ENCODE measurements around the gene FGGY.

FGGY gene

DNA sequence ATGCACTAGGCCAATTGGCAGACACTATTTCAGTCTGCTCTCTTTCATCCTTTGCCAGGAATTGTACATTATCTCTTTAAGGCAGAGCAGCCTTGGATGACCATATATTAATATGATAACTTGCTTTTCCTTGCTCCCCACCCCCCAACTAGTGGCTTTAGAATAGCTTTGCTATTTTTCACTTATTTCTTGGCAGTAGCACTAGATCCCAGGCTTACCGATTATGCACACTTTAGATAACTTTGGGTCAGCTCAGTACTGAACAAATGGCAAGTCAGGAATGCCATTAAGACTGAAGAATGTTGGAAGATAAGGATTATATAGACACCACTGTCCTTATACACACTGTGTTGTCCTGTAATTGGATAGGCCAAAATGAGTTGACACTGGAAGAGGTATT, 146.4 kb downstream of the FGGY start:
- no peaks in the 10 kb centered on the region for H3K36me3 ChIP-seq (ENCODE audit: insufficient read depth, low read length)
- H3K79me2 ChIP-seq (ENCODE audit: insufficient read depth, low read length), result no peaks in the 10 kb centered on the region
- TF ChIP-seq, protein P1, sequence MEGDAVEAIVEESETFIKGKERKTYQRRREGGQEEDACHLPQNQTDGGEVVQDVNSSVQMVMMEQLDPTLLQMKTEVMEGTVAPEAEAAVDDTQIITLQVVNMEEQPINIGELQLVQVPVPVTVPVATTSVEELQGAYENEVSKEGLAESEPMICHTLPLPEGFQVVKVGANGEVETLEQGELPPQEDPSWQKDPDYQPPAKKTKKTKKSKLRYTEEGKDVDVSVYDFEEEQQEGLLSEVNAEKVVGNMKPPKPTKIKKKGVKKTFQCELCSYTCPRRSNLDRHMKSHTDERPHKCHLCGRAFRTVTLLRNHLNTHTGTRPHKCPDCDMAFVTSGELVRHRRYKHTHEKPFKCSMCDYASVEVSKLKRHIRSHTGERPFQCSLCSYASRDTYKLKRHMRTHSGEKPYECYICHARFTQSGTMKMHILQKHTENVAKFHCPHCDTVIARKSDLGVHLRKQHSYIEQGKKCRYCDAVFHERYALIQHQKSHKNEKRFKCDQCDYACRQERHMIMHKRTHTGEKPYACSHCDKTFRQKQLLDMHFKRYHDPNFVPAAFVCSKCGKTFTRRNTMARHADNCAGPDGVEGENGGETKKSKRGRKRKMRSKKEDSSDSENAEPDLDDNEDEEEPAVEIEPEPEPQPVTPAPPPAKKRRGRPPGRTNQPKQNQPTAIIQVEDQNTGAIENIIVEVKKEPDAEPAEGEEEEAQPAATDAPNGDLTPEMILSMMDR (IDR thresholded peaks at IDR 0.05; ENCODE audit: borderline replicate concordance, extremely low read depth, low read length, poor library complexity, severe bottlenecking), result no peak
- no peak for TF ChIP-seq EZH2 (IDR thresholded peaks at IDR 0.05; ENCODE audit: borderline replicate concordance, low read depth, low read length, severe bottlenecking)
- H2AFZ ChIP-seq (ENCODE audit: low read depth, low read length), result no peak overlapping the region
- H3K4me1 ChIP-seq (ENCODE audit: insufficient read depth, low read length), result no peaks in the 10 kb centered on the region
- no peak overlapping the region for H3K27ac ChIP-seq (ENCODE audit: low read length)
- DNase-seq (no peak), ATAC-seq (ENCODE audit: insufficient read depth, low read depth) (no peak)
- H3K4me2 ChIP-seq (ENCODE audit: insufficient read depth, low read length), result no peak overlapping the region
- H3K9ac ChIP-seq (ENCODE audit: low read depth, low read length), result no peak overlapping the region
- H3K27me3 ChIP-seq (ENCODE audit: insufficient read depth, low read length, poor library complexity), result no peaks in the 10 kb centered on the region
- H4K20me1 ChIP-seq (ENCODE audit: insufficient read depth, low read length), result no peaks in the 10 kb centered on the region
- no peaks in the 10 kb centered on the region for H3K9me3 ChIP-seq (ENCODE audit: insufficient read depth, low read length, severe bottlenecking)
- no peak overlapping the region for H3K4me3 ChIP-seq (ENCODE audit: low read depth in 1 of 2, low read length in 2 of 2)

DNA sequence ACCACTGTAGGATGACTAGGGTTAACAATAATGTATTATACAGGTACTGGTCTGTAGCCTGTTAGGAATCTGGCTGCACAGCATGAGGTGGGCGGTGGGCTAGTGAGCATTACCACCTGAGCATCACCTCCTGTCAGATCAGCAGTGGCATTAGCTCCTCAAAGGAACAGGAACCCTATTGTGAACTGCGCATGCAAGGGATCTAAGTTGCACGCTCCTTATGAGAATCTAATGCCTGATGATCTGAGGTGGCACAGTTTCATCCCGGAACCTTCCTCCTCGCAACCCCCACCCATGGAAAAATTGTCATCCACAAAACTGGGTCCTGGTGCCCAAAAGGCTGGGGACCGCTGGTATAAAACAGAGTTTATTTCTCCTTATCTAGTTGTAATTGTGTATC, 147.6 kb downstream of the FGGY start:
- Histone ChIP-seq H4K20me1 (ENCODE audit: insufficient read depth, low read length) (no peaks in the 10 kb centered on the region), H2AFZ (ENCODE audit: low read depth, low read length) (no peak overlapping the region), H3K36me3 (ENCODE audit: insufficient read depth, low read length) (no peaks in the 10 kb centered on the region), H3K27ac (ENCODE audit: low read length) (no peak overlapping the region), H3K79me2 (ENCODE audit: insufficient read depth, low read length) (no peaks in the 10 kb centered on the region), H3K9me3 (ENCODE audit: insufficient read depth, low read length, severe bottlenecking) (no peaks in the 10 kb centered on the region), H3K4me3 (ENCODE audit: low read depth in 1 of 2, low read length in 2 of 2) (no peak overlapping the region), H3K4me1 (ENCODE audit: insufficient read depth, low read length) (no peaks in the 10 kb centered on the region), H3K4me2 (ENCODE audit: insufficient read depth, low read length) (no peak overlapping the region), H3K27me3 (ENCODE audit: insufficient read depth, low read length, poor library complexity) (no peaks in the 10 kb centered on the region), H3K9ac (ENCODE audit: low read depth, low read length) (no peak overlapping the region)
- TF ChIP-seq, protein P1 (IDR thresholded peaks at IDR 0.05; ENCODE audit: borderline replicate concordance, extremely low read depth, low read length, poor library complexity, severe bottlenecking), result no peak
- no peak for TF ChIP-seq EZH2 (IDR thresholded peaks at IDR 0.05; ENCODE audit: borderline replicate concordance, low read depth, low read length, severe bottlenecking)
- ATAC-seq (ENCODE audit: insufficient read depth, low read depth), result no peak
- DNase-seq, result no peak

DNA sequence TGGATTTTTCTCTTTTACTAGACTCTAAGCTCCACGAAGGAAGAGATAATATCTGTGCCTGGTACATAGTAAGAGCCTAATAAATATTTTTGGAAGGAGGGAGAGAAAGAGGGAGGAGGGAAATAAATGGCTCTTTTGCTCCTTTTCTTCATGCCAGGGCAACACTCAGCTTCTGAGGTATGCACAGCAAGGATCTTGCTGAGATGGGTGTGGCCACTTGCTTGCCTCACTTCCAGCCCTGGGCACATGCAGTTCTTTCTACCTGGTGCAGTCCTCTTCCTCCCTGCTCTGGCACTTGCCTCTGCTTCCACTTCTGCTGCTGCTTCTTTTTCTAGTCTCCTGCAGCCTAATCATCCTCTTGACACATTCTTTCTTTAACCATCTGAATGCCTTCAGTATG, 148.1 kb downstream of the FGGY start:
- Histone ChIP-seq H2AFZ (ENCODE audit: low read depth, low read length) (no peak overlapping the region), H4K20me1 (ENCODE audit: insufficient read depth, low read length) (no peaks in the 10 kb centered on the region), H3K4me2 (ENCODE audit: insufficient read depth, low read length) (no peak overlapping the region), H3K27me3 (ENCODE audit: insufficient read depth, low read length, poor library complexity) (no peaks in the 10 kb centered on the region), H3K4me1 (ENCODE audit: insufficient read depth, low read length) (no peaks in the 10 kb centered on the region), H3K27ac (ENCODE audit: low read length) (no peak overlapping the region), H3K9me3 (ENCODE audit: insufficient read depth, low read length, severe bottlenecking) (no peaks in the 10 kb centered on the region), H3K79me2 (ENCODE audit: insufficient read depth, low read length) (no peaks in the 10 kb centered on the region), H3K36me3 (ENCODE audit: insufficient read depth, low read length) (no peaks in the 10 kb centered on the region), H3K9ac (ENCODE audit: low read depth, low read length) (no peak overlapping the region), H3K4me3 (ENCODE audit: low read depth in 1 of 2, low read length in 2 of 2) (no peak overlapping the region)
- no peak for DNase-seq
- no peak; the same call in 2 of the 3 replicates for ATAC-seq (ENCODE audit: insufficient read depth, low read depth)
- TF ChIP-seq, protein P1 (IDR thresholded peaks at IDR 0.05; ENCODE audit: borderline replicate concordance, extremely low read depth, low read length, poor library complexity, severe bottlenecking), result no peak
- no peak for TF ChIP-seq EZH2 (IDR thresholded peaks at IDR 0.05; ENCODE audit: borderline replicate concordance, low read depth, low read length, severe bottlenecking)

Measured in DND-41 (cell line).